ENCODE results near the gene ISOC2. TPM values are rescaled to one million over a fixed set of nuclear protein-coding genes. Genes with fewer than 3 reads are reported as not detected.

Gene ISOC2
- total and polyA plus RNA-seq, 8 donors, result 19.8 to 348 (median 70.7) TPM

DNA sequence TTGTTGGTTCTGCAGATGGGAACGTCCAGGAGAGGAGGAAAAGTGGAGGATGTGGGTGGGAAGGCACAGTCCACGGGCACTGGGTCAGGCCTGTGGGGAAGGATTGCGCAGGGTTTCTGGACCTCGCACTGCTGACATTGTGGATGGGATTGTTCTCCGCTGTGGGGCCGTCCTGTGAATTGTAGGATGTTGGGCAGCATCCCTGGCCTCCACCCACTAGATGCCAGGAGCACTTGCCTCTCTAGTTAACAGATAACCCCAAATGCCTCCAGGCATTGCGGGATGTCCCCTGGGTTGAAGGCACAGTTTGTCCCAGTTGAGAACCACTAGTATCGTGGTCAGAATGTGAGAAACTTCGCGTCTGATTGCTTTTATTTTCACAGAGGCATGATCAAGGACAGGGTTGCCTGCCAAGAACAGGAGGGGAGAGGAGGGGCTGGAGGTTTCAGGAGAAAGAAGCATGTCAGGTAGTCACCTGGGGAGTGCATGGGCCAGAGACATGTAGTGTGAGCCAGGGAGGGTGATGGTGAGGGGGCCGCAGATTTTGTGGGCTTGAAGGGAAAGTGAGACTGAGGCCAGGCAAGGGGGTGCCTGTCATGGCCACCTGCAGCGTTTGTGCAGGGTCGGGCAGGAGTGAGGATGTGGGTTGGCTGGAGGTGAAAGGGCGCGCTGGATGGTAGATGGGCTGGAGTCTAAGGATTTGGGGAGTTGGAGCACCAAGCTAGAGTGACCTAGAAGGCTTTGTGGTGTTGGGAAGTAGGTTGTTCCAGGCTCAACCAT is 18.2 kb upstream of the ISOC2 start:
- Histone ChIP-seq H3K4me1 (peaks cover 21 to 44% (median 34%) of the 10 kb centered on the region in 4 donors), H3K9me3 (no peaks in the 10 kb centered on the region), H3K4me3 (no peak overlapping the region), H3K27me3 (peaks cover 0 to 7% (median 0%) of the 10 kb centered on the region in 3 donors), H3K36me3 (peaks cover 12 to 39% (median 32%) of the 10 kb centered on the region in 4 donors), H3K27ac (no peak overlapping the region)
- DNase-seq, result peak in 1 of 2 donors; percentile 12
- intact Hi-C loops (cut with DNase I; ENCODE audit: low total_unique reads), result no loop called here
- 62 to 74% (median 69%) methylated on average over 14 to 15 of the region's 15 CpGs for WGBS, 5 donors
- TF ChIP-seq POLR2A (IDR thresholded peaks at IDR 0.05), result no peak
- TF ChIP-seq EP300 (IDR thresholded peaks at IDR 0.05), result no peak
- TF ChIP-seq, protein P1, sequence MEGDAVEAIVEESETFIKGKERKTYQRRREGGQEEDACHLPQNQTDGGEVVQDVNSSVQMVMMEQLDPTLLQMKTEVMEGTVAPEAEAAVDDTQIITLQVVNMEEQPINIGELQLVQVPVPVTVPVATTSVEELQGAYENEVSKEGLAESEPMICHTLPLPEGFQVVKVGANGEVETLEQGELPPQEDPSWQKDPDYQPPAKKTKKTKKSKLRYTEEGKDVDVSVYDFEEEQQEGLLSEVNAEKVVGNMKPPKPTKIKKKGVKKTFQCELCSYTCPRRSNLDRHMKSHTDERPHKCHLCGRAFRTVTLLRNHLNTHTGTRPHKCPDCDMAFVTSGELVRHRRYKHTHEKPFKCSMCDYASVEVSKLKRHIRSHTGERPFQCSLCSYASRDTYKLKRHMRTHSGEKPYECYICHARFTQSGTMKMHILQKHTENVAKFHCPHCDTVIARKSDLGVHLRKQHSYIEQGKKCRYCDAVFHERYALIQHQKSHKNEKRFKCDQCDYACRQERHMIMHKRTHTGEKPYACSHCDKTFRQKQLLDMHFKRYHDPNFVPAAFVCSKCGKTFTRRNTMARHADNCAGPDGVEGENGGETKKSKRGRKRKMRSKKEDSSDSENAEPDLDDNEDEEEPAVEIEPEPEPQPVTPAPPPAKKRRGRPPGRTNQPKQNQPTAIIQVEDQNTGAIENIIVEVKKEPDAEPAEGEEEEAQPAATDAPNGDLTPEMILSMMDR (IDR thresholded peaks at IDR 0.05), result no peak
- TF ChIP-seq POLR2AphosphoS5 (IDR thresholded peaks at IDR 0.05), result no peak

DNA sequence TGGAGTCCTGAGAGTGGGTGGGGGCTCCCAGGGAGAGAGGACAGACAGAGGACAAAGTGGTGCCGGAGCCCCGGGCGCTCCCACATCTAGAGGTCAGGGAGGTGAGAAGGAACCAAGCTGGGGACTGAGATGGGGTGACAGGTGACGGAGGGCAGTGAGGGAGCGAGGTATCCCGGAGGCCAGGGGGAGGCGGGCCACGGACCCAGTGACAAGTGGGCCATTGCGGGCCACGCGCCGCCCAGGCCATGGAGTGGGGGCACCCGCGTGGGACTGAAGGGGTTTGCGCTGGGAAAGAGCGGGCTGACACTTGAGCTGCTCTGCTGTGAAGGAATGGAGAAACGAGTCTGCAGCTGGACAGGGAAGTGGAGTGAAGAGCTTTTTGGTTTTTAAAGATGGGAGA is 17.6 kb upstream of the ISOC2 start:
- Histone ChIP-seq H3K27me3 (peaks cover 0 to 1% (median 0%) of the 10 kb centered on the region in 3 donors), H3K27ac (no peak overlapping the region), H3K4me3 (no peak overlapping the region), H3K36me3 (peaks cover 12 to 38% (median 31%) of the 10 kb centered on the region in 4 donors), H3K9me3 (no peaks in the 10 kb centered on the region), H3K4me1 (peaks cover 15 to 38% (median 29%) of the 10 kb centered on the region in 4 donors)
- no peak for DNase-seq
- intact Hi-C loops (cut with DNase I; ENCODE audit: low total_unique reads), result no loop called here
- no peak for TF ChIP-seq EP300 (IDR thresholded peaks at IDR 0.05)
- TF ChIP-seq, protein P1 (IDR thresholded peaks at IDR 0.05), result no peak
- TF ChIP-seq POLR2A (IDR thresholded peaks at IDR 0.05), result no peak
- no peak for TF ChIP-seq POLR2AphosphoS5 (IDR thresholded peaks at IDR 0.05)
- WGBS, 5 donors, result 85 to 89% (median 87%) methylated on average over 17 of the region's 17 CpGs

DNA sequence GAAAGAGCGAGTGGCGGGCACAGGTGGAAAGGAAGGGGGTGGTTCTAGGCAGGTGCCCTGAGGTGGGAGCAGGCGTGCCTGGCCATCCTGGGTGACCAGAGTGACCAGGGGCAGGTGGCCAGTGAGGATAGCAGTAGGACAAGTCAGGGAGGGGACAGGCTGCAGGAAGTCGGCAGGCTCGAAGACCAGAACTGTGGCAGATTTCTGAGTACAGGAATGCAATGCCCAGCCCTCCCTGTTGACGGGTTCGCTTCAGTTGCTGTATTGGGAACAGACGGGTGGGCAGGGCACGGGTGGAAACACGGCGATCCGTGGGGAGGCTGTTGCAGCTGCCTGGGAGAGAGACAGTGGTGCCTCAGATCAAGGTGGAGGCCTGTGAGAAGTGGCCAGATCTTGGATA is 16.9 kb upstream of the ISOC2 start:
- Histone ChIP-seq H3K27me3 (no peaks in the 10 kb centered on the region), H3K36me3 (peaks cover 10 to 31% (median 27%) of the 10 kb centered on the region in 4 donors), H3K9me3 (no peaks in the 10 kb centered on the region), H3K27ac (no peak overlapping the region), H3K4me3 (peak overlapping the region in 1 of 4 donors; percentile 60), H3K4me1 (peaks cover 14 to 31% (median 25%) of the 10 kb centered on the region in 4 donors)
- DNase-seq, result no peak
- intact Hi-C loops (cut with DNase I; ENCODE audit: low total_unique reads), result no loop called here
- TF ChIP-seq POLR2A (IDR thresholded peaks at IDR 0.05) (no peak), POLR2AphosphoS5 (IDR thresholded peaks at IDR 0.05) (no peak), EP300 (IDR thresholded peaks at IDR 0.05) (no peak)
- TF ChIP-seq, protein P1 (IDR thresholded peaks at IDR 0.05), result no peak
- WGBS, 5 donors, result 86 to 89% (median 88%) methylated on average over 12 of the region's 12 CpGs

DNA sequence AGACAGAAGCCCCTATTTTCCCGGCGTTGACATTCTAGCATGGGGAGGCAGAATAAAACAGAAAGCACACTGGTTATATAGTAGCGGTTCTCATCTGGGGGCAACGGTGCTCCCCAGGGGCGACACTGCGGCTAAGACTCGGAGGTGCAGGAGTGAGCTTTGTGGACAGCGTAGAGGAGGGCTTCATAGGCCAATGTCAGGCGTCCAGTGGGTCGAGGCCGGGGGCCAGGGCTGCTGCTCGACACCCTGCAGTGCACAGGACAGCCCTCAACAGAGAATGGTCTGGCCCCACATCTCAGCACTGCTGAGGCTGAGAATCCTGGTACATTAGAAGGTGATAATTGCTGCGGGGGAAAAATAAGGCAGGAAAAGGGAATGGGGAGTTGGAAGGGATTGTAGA is 16.5 kb upstream of the ISOC2 start:
- Histone ChIP-seq H3K27ac (no peak overlapping the region), H3K36me3 (peaks cover 6 to 27% (median 23%) of the 10 kb centered on the region in 4 donors), H3K4me3 (peak overlapping the region in 2 of 4 donors; percentile 51 to 60), H3K4me1 (peaks cover 14 to 30% (median 25%) of the 10 kb centered on the region in 4 donors), H3K9me3 (no peaks in the 10 kb centered on the region), H3K27me3 (no peaks in the 10 kb centered on the region)
- no peak for DNase-seq
- intact Hi-C loops (cut with DNase I; ENCODE audit: low total_unique reads), result no loop called here
- WGBS, 5 donors, result 82 to 87% (median 85%) methylated on average over 13 of the region's 13 CpGs
- TF ChIP-seq EP300 (IDR thresholded peaks at IDR 0.05) (no peak), POLR2A (IDR thresholded peaks at IDR 0.05) (no peak), POLR2AphosphoS5 (IDR thresholded peaks at IDR 0.05) (no peak)
- TF ChIP-seq, protein P1 (IDR thresholded peaks at IDR 0.05), result no peak
